HepG2 (cell line): Measurements from ENCODE around the gene ZNF273. TPM values are rescaled to one million over a fixed set of nuclear protein-coding genes. Genes with fewer than 3 reads are reported as not detected.
A peak's percentile ranks its signal among the peaks of the same experiment; 100 is the strongest.

Source experiments
- ELF3 ChIP-seq: IDR thresholded peaks from 2 replicates; pipeline ENCODE4 v1.6.1; 2016; ENCODE audit warnings: missing genetic modification reagents, missing compliant biosample characterization
- FOXC1 ChIP-seq: sonication (generic); formaldehyde crosslinking; IDR thresholded peaks from 2 replicates; pipeline ENCODE4 v1.8.0; 2022; ENCODE audit warnings: mild to moderate bottlenecking, missing genetic modification reagents, borderline replicate concordance
- HMG20B ChIP-seq: conservative IDR thresholded peaks from 2 replicates; pipeline ENCODE4 v1.6.1; 2016; ENCODE audit warnings: missing genetic modification reagents, missing compliant biosample characterization
- HOXA9 ChIP-seq: sonication (generic); formaldehyde crosslinking; IDR thresholded peaks from 2 replicates; pipeline ENCODE4 v1.8.1; 2022; ENCODE audit warnings: missing genetic modification reagents, mild to moderate bottlenecking, moderate library complexity, borderline replicate concordance
- MED1 ChIP-seq: sonication (generic); formaldehyde crosslinking; IDR thresholded peaks from 2 replicates; pipeline ENCODE4 v1.4.0; 2020; ENCODE audit warnings: missing genetic modification reagents
- NFYC ChIP-seq: IDR thresholded peaks from 2 replicates; pipeline ENCODE4 v1.6.1; 2016; ENCODE audit warnings: missing genetic modification reagents, missing compliant biosample characterization
- PAXIP1 ChIP-seq: sonication (generic); formaldehyde crosslinking; conservative IDR thresholded peaks from 2 replicates; pipeline ENCODE4 v1.4.0; 2020; ENCODE audit warnings: mild to moderate bottlenecking, missing genetic modification reagents, moderate library complexity
- PHF20 ChIP-seq: sonication (generic); formaldehyde crosslinking; IDR thresholded peaks from 2 replicates; pipeline ENCODE4 v1.5.0; 2020; ENCODE audit warnings: mild to moderate bottlenecking, missing genetic modification reagents
- RXRA ChIP-seq: sonication (generic); formaldehyde crosslinking; IDR thresholded peaks from 2 replicates; pipeline ENCODE4 v1.5.1; 2020; ENCODE audit warnings: missing genetic modification reagents
- SCMH1 ChIP-seq: sonication (generic); formaldehyde crosslinking; IDR thresholded peaks from 2 replicates; pipeline ENCODE4 v1.9.0; 2021; ENCODE audit warnings: missing genetic modification reagents, mild to moderate bottlenecking, borderline replicate concordance
- SPEN ChIP-seq: sonication (generic); formaldehyde crosslinking; IDR thresholded peaks from 2 replicates; pipeline ENCODE4 v1.5.1; 2020; ENCODE audit warnings: low read depth, mild to moderate bottlenecking, missing genetic modification reagents
- SSRP1 ChIP-seq: IDR thresholded peaks from 2 replicates; pipeline ENCODE4 v1.6.1; 2016; ENCODE audit warnings: control low read depth
- STAT5B ChIP-seq: sonication (generic); formaldehyde crosslinking; IDR thresholded peaks from 2 replicates; pipeline ENCODE4 v1.4.0; 2020; ENCODE audit warnings: missing genetic modification reagents
- TGIF2 ChIP-seq: IDR thresholded peaks from 2 replicates; pipeline ENCODE4 v1.6.1; 2016; ENCODE audit warnings: control low read depth, missing compliant biosample characterization
- ZBTB38 ChIP-seq: sonication (generic); formaldehyde crosslinking; IDR thresholded peaks from 2 replicates; pipeline ENCODE4 v1.5.1; 2020; ENCODE audit warnings: mild to moderate bottlenecking, missing genetic modification reagents
- ZBTB4 ChIP-seq: sonication (generic); formaldehyde crosslinking; IDR thresholded peaks from 2 replicates; pipeline ENCODE4 v1.4.0; 2020; ENCODE audit warnings: missing genetic modification reagents, mild to moderate bottlenecking, borderline replicate concordance
- ZNF230 ChIP-seq: sonication (generic); formaldehyde crosslinking; IDR thresholded peaks from 2 replicates; pipeline ENCODE4 v1.4.0; 2020; ENCODE audit warnings: mild to moderate bottlenecking, missing genetic modification reagents
- ZNF251 ChIP-seq: sonication (generic); formaldehyde crosslinking; IDR thresholded peaks from 2 replicates; pipeline ENCODE4 v1.9.0; 2021; ENCODE audit warnings: mild to moderate bottlenecking, missing genetic modification reagents
- ZNF3 ChIP-seq: IDR thresholded peaks from 2 replicates; pipeline ENCODE4 v1.7.0; 2017; ENCODE audit warnings: inconsistent platforms
- ZNF580 ChIP-seq: IDR thresholded peaks from 2 replicates; pipeline ENCODE4 v1.6.1; 2016; ENCODE audit warnings: low read depth, borderline replicate concordance
- ZNF629 ChIP-seq: sonication (generic); formaldehyde crosslinking; conservative IDR thresholded peaks from 2 replicates; pipeline ENCODE4 v1.5.0; 2020; ENCODE audit warnings: missing genetic modification reagents
- ZNF644 ChIP-seq: IDR thresholded peaks from 2 replicates; pipeline ENCODE4 v1.6.1; 2016; ENCODE audit warnings: low read depth
- ZNF737 ChIP-seq: sonication (generic); formaldehyde crosslinking; IDR thresholded peaks from 2 replicates; pipeline ENCODE4 v1.5.0; 2020; ENCODE audit warnings: missing genetic modification reagents, mild to moderate bottlenecking, borderline replicate concordance
- ZNF780A ChIP-seq: sonication (generic); formaldehyde crosslinking; IDR thresholded peaks from 2 replicates; pipeline ENCODE4 v1.8.0; 2022; ENCODE audit warnings: mild to moderate bottlenecking, missing genetic modification reagents, moderate library complexity
- ZSCAN29 ChIP-seq: sonication (generic); formaldehyde crosslinking; conservative IDR thresholded peaks from 2 replicates; pipeline ENCODE4 v1.4.0; 2020; ENCODE audit warnings: mild to moderate bottlenecking, missing genetic modification reagents
- ZSCAN31 ChIP-seq: sonication (generic); formaldehyde crosslinking; IDR thresholded peaks from 2 replicates; pipeline ENCODE4 v1.5.0; 2020; ENCODE audit warnings: low read depth, mild to moderate bottlenecking, missing genetic modification reagents
- polyA plus RNA-seq, 8 experiments: library from polyadenylated mRNA; depleted of rRNA in 3 of 8; stranded (reverse) in 7 of 8; unstranded in 1 of 8; fragments of >200 nt; fragmentation: Illumina TruSeq in 4 of 8; extraction: Trizol in 4 of 8; gene quantifications; 2 replicates each; pipeline versions ENCODE4 v1.2.1 to v1.2.3, GENCODE V29; 2011 to 2016; ENCODE audit warnings: low read depth in 4 of 8, missing spikeins in 1 of 8, mixed read lengths in 1 of 8; ENCODE audit not compliant: insufficient read depth in 1 of 8
- total RNA-seq, 5 experiments: library from RNA; depleted of rRNA; stranded (reverse); fragments of >200 nt; fragmentation: Illumina TruSeq; extraction: Trizol; gene quantifications; 2 replicates each; pipeline ENCODE4 v1.2.3, GENCODE V29; 2016; ENCODE audit warnings: low read depth in 1 of 5

The ZNF273 gene
- total and polyA plus RNA-seq, 2 of the 13 experiments (the other 11 are each of a cell fraction or from before 2014, with no cell fraction given): 1.7 to 5.8 TPM

GRCh38 chr7:64887756-64888508, 15.1 kb upstream of the ZNF273 start (continued):
- TF ChIP-seq PAXIP1 (CRISPR knock-in tag) (0 out of 2 replicates have a peak, but pooled peaks have one; percentile 11), ZNF737 (CRISPR knock-in tag) (no peak), ZNF780A (no peak), MED1 (CRISPR knock-in tag) (no peak), STAT5B (CRISPR knock-in tag) (no peak), PHF20 (CRISPR knock-in tag) (no peak), ZNF3 (no peak), ZNF580 (CRISPR knock-in tag) (no peak), TGIF2 (CRISPR knock-in tag) (no peak), ZNF230 (CRISPR knock-in tag) (no peak), ZBTB4 (no peak), NFYC (no peak), ZBTB38 (CRISPR knock-in tag) (no peak), FOXC1 (CRISPR knock-in tag) (no peak), ZNF644 (CRISPR knock-in tag) (no peak), ZSCAN29 (0 out of 2 replicates have a peak, but pooled peaks have one; percentile 9), ELF3 (CRISPR knock-in tag) (no peak), ZNF251 (CRISPR knock-in tag) (no peak), HMG20B (CRISPR knock-in tag) (no peak), HOXA9 (CRISPR knock-in tag) (no peak), ZNF629 (CRISPR knock-in tag) (peak; percentile 52; the same call in 1 of the 2 replicates), SPEN (CRISPR knock-in tag) (no peak), SSRP1 (CRISPR knock-in tag) (no peak), SCMH1 (CRISPR knock-in tag) (no peak), RXRA (CRISPR knock-in tag) (peak; percentile 59), ZSCAN31 (CRISPR knock-in tag) (no peak)
